B cell (primary cell): ENCODE measurements around the gene HSD17B14.

Experiments
- EZH2 ChIP-seq: IDR thresholded peaks from 2 replicates; pipeline ENCODE4 v1.6.1; 2012; ENCODE audit warnings: borderline replicate concordance, low read depth, mild to moderate bottlenecking, moderate library complexity, low read length; ENCODE audit not compliant: insufficient read depth, poor library complexity, severe bottlenecking
- TF ChIP-seq, protein P1 (sequence below): fragments of 200-600 bp; IDR thresholded peaks from one replicate; pipeline ENCODE4 v1.8.0; 2022; ENCODE audit warnings: antibody characterized with exemption, mild to moderate bottlenecking

DNA sequence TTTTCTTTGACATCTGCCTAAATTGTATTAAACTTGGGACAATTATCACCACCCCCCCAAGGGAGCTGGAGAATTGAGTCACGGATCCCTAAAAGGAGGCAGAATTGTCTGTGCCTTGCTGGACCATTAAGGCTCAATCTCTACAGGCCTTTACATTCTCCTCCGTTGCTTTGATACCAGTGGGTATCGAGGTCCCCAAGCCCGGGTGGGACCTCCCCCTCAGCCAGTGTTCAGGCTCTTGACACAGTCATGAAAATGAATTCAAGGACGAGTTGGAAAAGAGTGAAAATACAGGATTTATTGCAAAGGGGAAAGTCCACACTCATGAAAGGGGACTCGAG is 41.5 kb upstream of the HSD17B14 start:
- TF ChIP-seq, protein P1, sequence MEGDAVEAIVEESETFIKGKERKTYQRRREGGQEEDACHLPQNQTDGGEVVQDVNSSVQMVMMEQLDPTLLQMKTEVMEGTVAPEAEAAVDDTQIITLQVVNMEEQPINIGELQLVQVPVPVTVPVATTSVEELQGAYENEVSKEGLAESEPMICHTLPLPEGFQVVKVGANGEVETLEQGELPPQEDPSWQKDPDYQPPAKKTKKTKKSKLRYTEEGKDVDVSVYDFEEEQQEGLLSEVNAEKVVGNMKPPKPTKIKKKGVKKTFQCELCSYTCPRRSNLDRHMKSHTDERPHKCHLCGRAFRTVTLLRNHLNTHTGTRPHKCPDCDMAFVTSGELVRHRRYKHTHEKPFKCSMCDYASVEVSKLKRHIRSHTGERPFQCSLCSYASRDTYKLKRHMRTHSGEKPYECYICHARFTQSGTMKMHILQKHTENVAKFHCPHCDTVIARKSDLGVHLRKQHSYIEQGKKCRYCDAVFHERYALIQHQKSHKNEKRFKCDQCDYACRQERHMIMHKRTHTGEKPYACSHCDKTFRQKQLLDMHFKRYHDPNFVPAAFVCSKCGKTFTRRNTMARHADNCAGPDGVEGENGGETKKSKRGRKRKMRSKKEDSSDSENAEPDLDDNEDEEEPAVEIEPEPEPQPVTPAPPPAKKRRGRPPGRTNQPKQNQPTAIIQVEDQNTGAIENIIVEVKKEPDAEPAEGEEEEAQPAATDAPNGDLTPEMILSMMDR = no peak
- no peak for TF ChIP-seq EZH2
